Skeletal muscle satellite cell (primary cell): Measurements from ENCODE around the gene SH3RF2.

ENCODE experiments used
- H3K27me3 ChIP-seq: 2 replicates; pipeline ENCODE4 v1.7.0; 2013; ENCODE audit warnings: low read length; ENCODE audit not compliant: control insufficient read depth, insufficient read depth
- H3K36me3 ChIP-seq: 2 replicates; pipeline ENCODE4 v1.7.0; 2013; ENCODE audit warnings: mild to moderate bottlenecking, control low read depth, low read length; ENCODE audit not compliant: insufficient read depth
- H3K4me1 ChIP-seq: 2 replicates; pipeline ENCODE4 v1.7.0; 2013; ENCODE audit warnings: low read length; ENCODE audit not compliant: control insufficient read depth, insufficient read depth
- H3K4me2 ChIP-seq: 2 replicates; pipeline ENCODE4 v1.7.0; 2013; ENCODE audit warnings: mild to moderate bottlenecking, low read length
- H3K4me3 ChIP-seq: 2 replicates; pipeline ENCODE4 v1.7.0; 2013; ENCODE audit warnings: low read length
- H3K9ac ChIP-seq: 2 replicates; pipeline ENCODE4 v1.7.0; 2013; ENCODE audit warnings: mild to moderate bottlenecking, low read depth, low read length, moderate library complexity
- H3K9me3 ChIP-seq: replicated peaks from 2 replicates; pipeline ENCODE4 v1.7.0; 2013; ENCODE audit warnings: mild to moderate bottlenecking, control low read depth, low read length

SH3RF2 gene

DNA sequence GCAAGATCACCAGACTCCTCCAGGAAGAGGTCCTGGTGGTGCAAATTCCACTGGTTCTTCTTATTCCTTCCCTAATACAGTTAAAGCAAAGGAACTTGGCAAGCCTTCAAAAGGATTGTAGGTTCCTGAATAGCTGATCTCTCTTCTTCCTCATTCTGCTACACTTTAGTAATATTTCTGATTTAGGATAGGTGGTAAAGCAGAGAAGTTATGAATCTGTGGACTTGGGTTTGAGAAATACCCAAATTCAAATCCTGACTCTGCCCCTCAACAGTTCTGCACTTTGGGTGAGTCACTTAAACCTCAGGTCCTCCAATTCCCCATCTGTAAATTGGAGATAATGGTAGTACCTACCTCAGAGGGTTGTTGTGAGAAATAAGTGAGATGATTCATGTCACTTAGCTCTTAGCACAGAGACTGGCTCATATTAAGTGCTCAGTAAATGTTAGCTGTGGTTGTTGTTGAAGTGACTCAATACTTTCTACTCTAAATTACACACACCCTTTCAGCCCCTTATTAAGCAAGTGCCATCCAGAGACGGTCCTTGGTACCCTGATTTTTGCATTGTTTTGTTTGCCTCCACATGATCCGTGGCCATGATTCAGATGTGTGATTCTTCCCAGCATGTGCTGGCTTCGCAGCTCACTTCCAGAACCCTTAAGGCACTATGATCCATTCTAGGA lies 5.2 kb downstream of the SH3RF2 start:
- H3K9me3 ChIP-seq: no peaks in the 10 kb centered on the region

DNA sequence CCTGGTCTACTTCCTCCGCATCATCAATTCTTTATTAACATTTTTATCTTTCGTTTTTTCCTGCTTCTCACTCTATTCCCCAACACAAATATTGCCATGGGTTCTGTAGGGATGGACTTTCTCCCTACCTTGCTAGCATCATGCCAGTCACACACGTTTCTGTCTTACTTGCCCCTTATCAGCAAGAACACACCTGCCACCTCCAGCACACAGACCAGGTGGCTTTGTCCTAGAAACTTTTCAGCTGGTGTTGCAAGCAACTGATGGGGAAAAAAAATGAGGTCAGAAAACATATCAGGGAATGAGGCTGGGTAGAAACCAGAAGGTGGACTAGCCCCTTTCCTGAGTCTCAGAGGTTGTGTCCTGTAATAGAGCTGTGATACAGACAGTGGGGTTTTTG lies 5.8 kb downstream of the SH3RF2 start:
- Histone ChIP-seq H3K9me3 (no peaks in the 10 kb centered on the region), H3K4me3 (no peak overlapping the region), H3K9ac (no peak overlapping the region), H3K4me2 (no peak overlapping the region), H3K4me1 (peaks cover 28% of the 10 kb centered on the region), H3K27me3 (no peaks in the 10 kb centered on the region), H3K36me3 (no peaks in the 10 kb centered on the region)

More for the DNA sequence above, 5.2 kb downstream of the SH3RF2 start:
- no peak overlapping the region for H3K4me3 ChIP-seq
- no peaks in the 10 kb centered on the region for H3K27me3 ChIP-seq
- H3K9ac ChIP-seq: no peak overlapping the region
- H3K4me1 ChIP-seq: peaks cover 30% of the 10 kb centered on the region
- H3K36me3 ChIP-seq: no peaks in the 10 kb centered on the region
- H3K4me2 ChIP-seq: no peak overlapping the region

DNA sequence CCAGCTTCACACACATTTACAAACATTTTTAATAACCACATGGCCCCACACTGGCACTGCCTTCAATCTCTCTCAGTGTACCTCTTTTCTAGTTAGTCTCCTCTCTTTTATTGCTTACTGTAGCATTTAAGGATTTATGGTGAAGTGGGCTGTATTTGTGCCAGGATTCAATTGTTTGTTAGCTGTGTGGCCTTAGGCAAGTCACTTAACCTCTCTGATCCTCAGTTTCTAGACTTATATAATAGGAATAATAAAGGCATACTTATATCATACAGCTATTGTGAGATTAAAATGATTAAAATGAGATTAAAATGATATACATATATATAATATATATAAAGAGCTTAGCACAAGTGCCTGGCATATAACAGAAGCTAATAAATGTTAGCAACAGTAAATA lies 6.4 kb downstream of the SH3RF2 start:
- no peak overlapping the region for H3K9ac ChIP-seq
- no peak overlapping the region for H3K4me2 ChIP-seq
- no peak overlapping the region for H3K4me3 ChIP-seq
- peaks cover 26% of the 10 kb centered on the region for H3K4me1 ChIP-seq
- no peaks in the 10 kb centered on the region for H3K9me3 ChIP-seq
- no peaks in the 10 kb centered on the region for H3K27me3 ChIP-seq
- H3K36me3 ChIP-seq: no peaks in the 10 kb centered on the region

DNA sequence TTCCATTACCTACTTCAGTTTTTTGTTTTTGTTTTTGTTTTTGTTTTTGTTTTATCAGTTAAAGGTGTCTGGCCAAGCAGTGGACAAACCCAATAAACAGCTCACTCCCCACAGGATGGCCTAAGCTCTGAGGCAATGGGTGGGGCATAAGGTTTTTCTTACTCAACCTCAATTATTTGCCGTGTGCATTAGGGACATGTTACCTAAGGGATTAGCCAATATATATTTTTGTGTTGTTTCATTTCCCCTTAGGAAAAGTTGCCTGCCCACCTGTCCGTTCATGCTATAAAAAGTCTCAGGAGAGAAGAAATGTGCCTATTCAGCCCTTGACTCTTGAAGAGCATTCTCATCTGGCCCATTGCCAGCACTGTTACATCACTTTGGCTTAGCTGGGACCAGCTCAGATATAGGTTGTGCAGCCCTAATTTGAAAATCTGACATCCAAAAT lies 7.3 kb downstream of the SH3RF2 start:
- H3K4me2 ChIP-seq: no peak overlapping the region
- H3K9ac ChIP-seq: no peak overlapping the region
- no peak overlapping the region for H3K4me3 ChIP-seq
- no peaks in the 10 kb centered on the region for H3K36me3 ChIP-seq
- H3K27me3 ChIP-seq: no peaks in the 10 kb centered on the region
- H3K4me1 ChIP-seq: peaks cover 26% of the 10 kb centered on the region
- H3K9me3 ChIP-seq: no peaks in the 10 kb centered on the region

DNA sequence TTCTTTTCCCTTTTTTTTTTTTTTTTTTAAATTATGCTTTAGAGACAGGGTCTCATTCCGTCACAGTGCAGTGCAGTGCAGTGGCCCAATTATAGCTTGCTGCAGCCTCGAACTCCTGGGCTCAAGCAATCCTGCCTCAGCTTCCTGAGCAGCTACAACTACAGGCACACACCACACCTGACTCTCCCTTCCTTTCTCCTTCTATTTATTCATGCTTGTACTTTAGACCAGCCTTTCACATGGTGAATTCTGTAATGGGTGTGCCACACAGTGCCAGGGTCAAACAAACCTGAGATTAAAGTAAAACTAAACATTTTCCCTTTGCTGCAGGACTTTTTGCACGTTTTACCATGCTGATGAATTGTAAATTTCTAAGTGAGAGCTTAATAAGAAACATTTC lies 8.0 kb downstream of the SH3RF2 start:
- peaks cover 26% of the 10 kb centered on the region for H3K4me1 ChIP-seq
- H3K9ac ChIP-seq: no peak overlapping the region

DNA sequence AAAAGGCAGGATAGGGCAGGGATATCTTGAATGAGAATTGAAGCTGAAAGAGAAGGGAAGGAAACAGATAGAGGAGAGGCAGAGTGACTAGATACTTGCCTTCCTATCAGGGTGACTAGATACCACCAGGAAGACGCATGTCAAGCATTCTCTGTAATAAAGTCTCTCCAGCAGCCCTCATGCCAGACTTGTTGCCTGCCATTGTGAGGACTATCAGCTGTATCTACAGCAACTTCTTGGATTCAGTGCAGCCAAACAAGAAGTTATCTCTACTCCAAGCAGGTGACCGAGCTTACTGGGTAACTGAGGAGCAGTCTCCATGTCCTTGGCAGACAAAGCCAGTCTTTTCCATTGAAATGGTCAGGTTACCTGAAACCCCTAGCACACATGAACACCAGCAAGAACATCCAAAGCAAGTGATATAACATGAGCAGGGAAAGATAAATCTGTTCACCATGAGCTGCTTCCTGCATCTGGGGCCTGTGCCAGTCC lies 9.3 kb downstream of the SH3RF2 start:
- Histone ChIP-seq H3K9ac (no peak overlapping the region), H3K36me3 (no peaks in the 10 kb centered on the region), H3K9me3 (no peaks in the 10 kb centered on the region), H3K4me1 (peaks cover 26% of the 10 kb centered on the region), H3K4me2 (no peak overlapping the region), H3K4me3 (no peak overlapping the region), H3K27me3 (peaks cover 11% of the 10 kb centered on the region)

More for the DNA sequence above, 8.0 kb downstream of the SH3RF2 start:
- Histone ChIP-seq H3K9me3 (no peaks in the 10 kb centered on the region), H3K36me3 (no peaks in the 10 kb centered on the region), H3K27me3 (peaks cover 5% of the 10 kb centered on the region), H3K4me2 (no peak overlapping the region), H3K4me3 (no peak overlapping the region)

DNA sequence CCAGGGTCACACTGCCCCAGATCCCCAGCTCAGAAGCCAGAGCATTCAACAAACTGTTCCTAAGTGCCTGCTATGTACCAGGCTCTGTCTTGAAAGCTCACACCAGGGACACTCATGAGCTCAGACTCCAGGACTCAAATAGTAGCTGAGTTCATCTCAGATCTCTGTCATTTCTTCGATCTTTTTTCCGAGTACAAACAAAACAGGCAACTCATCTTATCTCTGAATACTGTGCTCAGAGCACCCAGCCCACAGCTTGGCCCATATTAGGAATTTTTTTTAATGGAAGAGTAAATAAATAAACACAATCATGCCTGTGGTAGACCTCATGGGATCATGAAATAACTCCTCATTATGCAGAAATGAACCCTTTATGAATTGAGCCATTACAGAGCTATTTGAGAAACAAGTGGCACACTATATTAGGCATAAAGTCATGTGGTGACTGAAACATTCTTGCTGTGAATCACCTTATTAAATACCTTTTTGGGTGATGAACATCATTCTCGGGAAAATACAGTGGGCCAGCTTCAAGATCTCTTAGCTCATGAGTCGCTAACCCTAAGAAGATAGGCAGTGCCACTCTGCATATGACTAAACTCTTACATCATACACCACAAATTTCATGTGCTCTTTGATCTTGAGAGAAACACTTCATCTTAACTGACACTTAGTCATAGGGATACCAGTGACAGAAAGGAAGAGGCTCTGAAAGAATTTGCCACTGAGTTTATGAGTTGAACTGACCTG lies 9.9 kb downstream of the SH3RF2 start:
- Histone ChIP-seq H3K9me3 (no peaks in the 10 kb centered on the region), H3K36me3 (no peaks in the 10 kb centered on the region), H3K4me1 (peaks cover 25% of the 10 kb centered on the region), H3K4me3 (no peak overlapping the region), H3K9ac (no peak overlapping the region), H3K4me2 (no peak overlapping the region), H3K27me3 (peaks cover 11% of the 10 kb centered on the region)

DNA sequence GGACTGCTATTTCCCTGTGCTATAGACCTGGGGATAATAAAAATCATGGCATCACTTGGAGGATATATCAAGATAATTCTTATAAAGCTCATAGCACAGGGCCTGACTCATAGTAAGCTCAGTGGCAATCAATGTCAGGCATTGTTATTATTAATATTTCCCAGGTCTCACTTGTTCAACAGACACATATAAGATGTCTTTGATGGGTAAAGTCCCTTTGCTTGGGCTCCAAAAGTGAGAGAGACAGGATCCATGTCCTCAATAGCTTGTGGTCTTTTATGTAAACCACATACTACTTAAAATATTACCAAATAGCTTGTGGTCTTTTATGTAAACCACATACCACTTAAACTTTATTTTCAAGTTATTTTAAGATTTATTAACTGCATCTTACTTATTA lies 11.2 kb downstream of the SH3RF2 start:
- Histone ChIP-seq H3K9me3 (no peaks in the 10 kb centered on the region), H3K4me1 (peaks cover 16% of the 10 kb centered on the region), H3K4me2 (no peak overlapping the region), H3K9ac (no peak overlapping the region), H3K27me3 (peaks cover 14% of the 10 kb centered on the region), H3K36me3 (no peaks in the 10 kb centered on the region), H3K4me3 (no peak overlapping the region)

DNA sequence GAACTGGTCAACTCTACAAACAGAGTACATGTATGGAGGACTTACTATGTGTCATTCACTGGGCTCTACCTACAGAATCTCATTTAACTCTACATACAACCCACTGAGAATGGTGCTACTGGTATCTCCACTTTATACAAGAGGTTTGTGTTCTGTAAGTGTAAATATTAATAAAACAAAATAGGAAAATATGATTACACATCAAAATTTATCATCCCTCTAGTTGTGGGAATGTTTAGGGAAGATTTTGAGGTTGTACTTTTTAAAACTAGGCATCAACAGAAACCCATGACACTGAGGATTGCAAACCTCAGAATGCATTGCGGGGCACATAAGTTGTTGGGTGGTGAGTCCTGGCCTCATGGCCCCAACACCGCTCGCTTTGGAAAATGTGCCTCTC lies 11.7 kb downstream of the SH3RF2 start:
- H3K4me2 ChIP-seq: no peak overlapping the region
- H3K36me3 ChIP-seq: no peaks in the 10 kb centered on the region
- no peak overlapping the region for H3K4me3 ChIP-seq
- no peak overlapping the region for H3K9ac ChIP-seq
- peaks cover 16% of the 10 kb centered on the region for H3K4me1 ChIP-seq
- peaks cover 15% of the 10 kb centered on the region for H3K27me3 ChIP-seq
- H3K9me3 ChIP-seq: no peaks in the 10 kb centered on the region

DNA sequence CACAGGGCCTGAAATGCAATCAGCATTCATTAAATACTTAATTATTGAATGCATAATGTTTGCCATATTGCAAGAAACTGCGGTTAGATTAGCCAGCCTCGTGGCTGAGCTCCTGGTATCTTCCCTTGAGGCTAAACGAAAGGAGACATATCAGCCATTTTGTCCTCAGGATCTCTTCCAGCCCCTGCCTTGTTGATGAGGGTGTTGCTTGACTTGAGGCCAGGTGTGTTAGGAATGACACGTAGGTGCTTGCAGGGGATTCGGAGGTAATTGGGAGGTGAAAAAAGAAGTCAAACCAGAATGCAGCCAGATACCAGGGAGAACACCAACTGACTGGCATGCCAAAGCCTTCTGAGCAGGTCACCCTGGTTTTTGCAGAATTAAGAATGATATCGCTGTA lies 12.5 kb downstream of the SH3RF2 start:
- no peaks in the 10 kb centered on the region for H3K9me3 ChIP-seq
- H3K36me3 ChIP-seq: no peaks in the 10 kb centered on the region
- H3K9ac ChIP-seq: no peak overlapping the region
- H3K27me3 ChIP-seq: peaks cover 15% of the 10 kb centered on the region
- no peak overlapping the region for H3K4me3 ChIP-seq
- no peak overlapping the region for H3K4me2 ChIP-seq
- peaks cover 16% of the 10 kb centered on the region for H3K4me1 ChIP-seq

DNA sequence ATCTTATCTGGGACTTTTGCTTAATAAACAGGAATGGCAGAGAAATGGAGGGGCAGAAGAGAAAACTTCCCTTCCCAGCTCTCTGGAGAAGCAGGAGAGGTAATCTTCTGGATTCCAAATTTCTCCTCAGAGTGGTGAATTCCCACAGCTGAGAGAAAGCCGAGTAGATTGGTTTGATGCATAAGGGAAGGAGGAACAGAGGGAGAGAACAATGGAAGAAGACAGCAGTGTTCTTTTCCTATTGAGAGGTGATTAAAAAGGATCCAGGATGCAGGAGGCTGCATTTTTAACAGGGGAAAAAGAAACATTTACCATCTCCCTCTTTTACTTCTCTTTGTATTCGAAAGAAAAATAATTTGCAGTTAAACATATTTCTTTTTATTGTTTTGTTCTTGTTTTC lies 13.1 kb downstream of the SH3RF2 start:
- no peaks in the 10 kb centered on the region for H3K36me3 ChIP-seq
- no peak overlapping the region for H3K9ac ChIP-seq
- peaks cover 15% of the 10 kb centered on the region for H3K27me3 ChIP-seq
- no peak overlapping the region for H3K4me2 ChIP-seq
- no peaks in the 10 kb centered on the region for H3K9me3 ChIP-seq
- no peak overlapping the region for H3K4me3 ChIP-seq
- peaks cover 16% of the 10 kb centered on the region for H3K4me1 ChIP-seq
